IgD-negative memory B cell (primary cell): ENCODE measurements around the gene ACYP2. TPM values are rescaled to one million over a fixed set of nuclear protein-coding genes. Genes with fewer than 3 reads are reported as not detected.

Experiments
- H3K27ac Mint-ChIP-seq, 3 donors: one replicate each; pipeline ENCODE4 v1.8.0; 2020 to 2022; ENCODE audit warnings: mild to moderate bottlenecking in 3 of 3, mixed read lengths in 3 of 3, moderate library complexity in 1 of 3
- H3K27me3 Mint-ChIP-seq: one replicate; pipeline ENCODE4 v1.8.0; 2021; ENCODE audit warnings: mixed read lengths
- H3K36me3 Mint-ChIP-seq: one replicate; pipeline ENCODE4 v1.8.0; 2020; ENCODE audit warnings: mild to moderate bottlenecking, mixed read lengths
- H3K4me1 Mint-ChIP-seq, 3 donors: one replicate each; pipeline ENCODE4 v1.8.0; 2020 to 2022; ENCODE audit warnings: mixed read lengths in 3 of 3, mild to moderate bottlenecking in 1 of 3
- H3K4me3 Mint-ChIP-seq, 4 donors: one replicate each; pipeline ENCODE4 v1.8.0; 2020 to 2022; ENCODE audit warnings: mild to moderate bottlenecking in 4 of 4, mixed read lengths in 4 of 4, moderate library complexity in 3 of 4
- H3K9me3 Mint-ChIP-seq, 3 donors: one replicate each; pipeline ENCODE4 v1.8.0; 2020 to 2021; ENCODE audit warnings: mixed read lengths in 3 of 3, mild to moderate bottlenecking in 1 of 3
- polyA plus RNA-seq: library from polyadenylated mRNA; unstranded; fragments of 300-500 nt; fragmentation: Illumina TruSeq; gene quantifications from one replicate; pipeline ENCODE4 v1.2.3, GENCODE V29; 2021

The ACYP2 gene
- polyA plus RNA-seq, 1 donor from 2014 or later, result 26.8 TPM

GRCh38 chr2:54347622-54348021 is 232.2 kb downstream of the ACYP2 start:
- no peak overlapping the region for H3K27ac Mint-ChIP-seq
- H3K36me3 Mint-ChIP-seq, result no peaks in the 10 kb centered on the region
- H3K4me1 Mint-ChIP-seq, result no peaks in the 10 kb centered on the region
- H3K9me3 Mint-ChIP-seq, result peaks cover 0 to 2% (median 0%) of the 10 kb centered on the region in 3 donors
- peaks cover 2% of the 10 kb centered on the region for H3K27me3 Mint-ChIP-seq
- H3K4me3 Mint-ChIP-seq, result no peak overlapping the region

- H3K36me3 Mint-ChIP-seq, result no peaks in the 10 kb centered on the region
- no peaks in the 10 kb centered on the region for H3K4me1 Mint-ChIP-seq
- H3K4me3 Mint-ChIP-seq, result no peak overlapping the region
- peaks cover 2% of the 10 kb centered on the region for H3K27me3 Mint-ChIP-seq
- no peak overlapping the region for H3K27ac Mint-ChIP-seq
- peaks cover 0 to 2% (median 0%) of the 10 kb centered on the region in 3 donors for H3K9me3 Mint-ChIP-seq
These were observed 233.2 kb downstream of the ACYP2 start for GRCh38 chr2:54348646-54349045.

GRCh38 chr2:54350426-54350825 is 235.0 kb downstream of the ACYP2 start:
- Mint-ChIP-seq H3K9me3 (peaks cover 0 to 2% (median 0%) of the 10 kb centered on the region in 3 donors), H3K4me3 (no peak overlapping the region)

GRCh38 chr2:54353216-54353615 is 237.8 kb downstream of the ACYP2 start:
- Mint-ChIP-seq H3K4me3 (no peak overlapping the region), H3K27ac (no peak overlapping the region), H3K9me3 (peaks cover 0 to 2% (median 2%) of the 10 kb centered on the region in 3 donors), H3K4me1 (peaks cover 0 to 2% (median 0%) of the 10 kb centered on the region in 3 donors), H3K36me3 (peaks cover 2% of the 10 kb centered on the region), H3K27me3 (peaks cover 5% of the 10 kb centered on the region)

More at GRCh38 chr2:54350426-54350825, 235.0 kb downstream of the ACYP2 start:
- Mint-ChIP-seq H3K27me3 (peaks cover 2% of the 10 kb centered on the region), H3K27ac (no peak overlapping the region), H3K36me3 (peaks cover 1% of the 10 kb centered on the region), H3K4me1 (peaks cover 0 to 1% (median 0%) of the 10 kb centered on the region in 3 donors)

Other genes with a start within 250 kb of the ACYP2 start
- 6.3 TPM for gene PSME4, start 144.6 kb upstream of the ACYP2 start, polyA plus RNA-seq
- gene TSPYL6, start 140.6 kb downstream of the ACYP2 start, polyA plus RNA-seq, result not detected